ENCODE data around the gene AGAP1. TPM values are rescaled to one million over a fixed set of nuclear protein-coding genes. Genes with fewer than 3 reads are reported as not detected.

AGAP1 gene
- polyA plus RNA-seq, 2 of the 4 experiments (the other 2 are of a cell fraction): 20.2 to 21.9 TPM

DNA sequence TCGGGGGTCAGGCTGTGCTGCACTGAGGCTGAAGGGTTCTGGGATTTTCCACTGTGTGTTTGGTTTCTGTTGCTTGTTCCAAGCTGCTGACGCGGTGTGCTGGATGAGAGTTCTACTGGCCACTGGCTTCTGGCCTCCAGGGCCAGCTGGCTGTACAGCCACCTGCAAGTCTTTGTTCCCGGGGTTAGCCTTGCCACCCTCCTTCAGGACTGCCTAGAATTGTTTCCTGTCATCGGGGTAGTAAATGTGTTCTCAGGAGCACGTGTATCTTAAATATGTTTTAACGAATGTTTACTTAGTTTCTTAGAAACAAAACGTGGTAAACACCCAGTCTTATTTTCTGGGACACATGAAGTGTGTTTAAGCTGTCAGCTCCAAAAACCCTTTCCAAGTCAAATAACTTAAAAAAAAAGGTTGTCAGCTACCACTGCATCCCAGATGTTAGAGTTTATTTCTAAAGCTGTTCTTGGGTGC is 231.2 kb downstream of the AGAP1 start:
- 93% methylated on average over 8 of the region's 8 CpGs for WGBS (ENCODE audit: missing lambda C conversion rate)
- Histone ChIP-seq H3K4me1 (peaks cover 14% of the 10 kb centered on the region), H3K4me2 (no peak overlapping the region), H3K27ac (no peak overlapping the region), H3K4me3 (no peak overlapping the region), H3K9me3 (no peaks in the 10 kb centered on the region)
- no peak for ATAC-seq
- FAIRE-seq: no peak
- ChIA-PET POLR2A (no interaction called here), CTCF (interaction anchor here (1.3 to 3.1 kb wide), 3 partner anchors 15 to 128 kb away, joined by 4 to 14 read pairs (median 7); no protein-coding TSS in a partner anchor)
- no peak for DNase-seq (ENCODE audit: low read depth in 1 of 2, low spot score in 1 of 2)
- no peak for TF ChIP-seq RAD21 (conservative IDR thresholded peaks at IDR 0.05 in 1 of 2, IDR thresholded peaks at IDR 0.05 in 1 of 2)
- TF ChIP-seq CHD2 (IDR thresholded peaks at IDR 0.05; ENCODE audit: low read length, partially characterized antibody): no peak
- no peak for TF ChIP-seq ATOH8 (CRISPR knock-in tag; IDR thresholded peaks at IDR 0.05; ENCODE audit: low read depth)
- TF ChIP-seq CEBPB (IDR thresholded peaks at IDR 0.05): no peak
- TF ChIP-seq ESRRA (IDR thresholded peaks at IDR 0.05; ENCODE audit: borderline replicate concordance, low read length): no peak
- no peak for TF ChIP-seq MYC (IDR thresholded peaks at IDR 0.05; ENCODE audit: borderline replicate concordance, low read length)
- TF ChIP-seq SREBF2 (IDR thresholded peaks at IDR 0.05): no peak
- no peak for TF ChIP-seq ELK1 (IDR thresholded peaks at IDR 0.05; ENCODE audit: low read depth, low read length)
- TF ChIP-seq FOSB (CRISPR knock-in tag; IDR thresholded peaks at IDR 0.05): no peak
- TF ChIP-seq EHMT2 (IDR thresholded peaks at IDR 0.05; ENCODE audit: low read depth): no peak
- TF ChIP-seq KDM1A (IDR thresholded peaks at IDR 0.05; ENCODE audit: low read depth): no peak
- TF ChIP-seq FOSL2 (IDR thresholded peaks at IDR 0.05): no peak
- no peak for TF ChIP-seq FOSL2 (CRISPR knock-in tag; IDR thresholded peaks at IDR 0.05)
- no peak for TF ChIP-seq RFX5 (IDR thresholded peaks at IDR 0.05)
- TF ChIP-seq, protein P1, sequence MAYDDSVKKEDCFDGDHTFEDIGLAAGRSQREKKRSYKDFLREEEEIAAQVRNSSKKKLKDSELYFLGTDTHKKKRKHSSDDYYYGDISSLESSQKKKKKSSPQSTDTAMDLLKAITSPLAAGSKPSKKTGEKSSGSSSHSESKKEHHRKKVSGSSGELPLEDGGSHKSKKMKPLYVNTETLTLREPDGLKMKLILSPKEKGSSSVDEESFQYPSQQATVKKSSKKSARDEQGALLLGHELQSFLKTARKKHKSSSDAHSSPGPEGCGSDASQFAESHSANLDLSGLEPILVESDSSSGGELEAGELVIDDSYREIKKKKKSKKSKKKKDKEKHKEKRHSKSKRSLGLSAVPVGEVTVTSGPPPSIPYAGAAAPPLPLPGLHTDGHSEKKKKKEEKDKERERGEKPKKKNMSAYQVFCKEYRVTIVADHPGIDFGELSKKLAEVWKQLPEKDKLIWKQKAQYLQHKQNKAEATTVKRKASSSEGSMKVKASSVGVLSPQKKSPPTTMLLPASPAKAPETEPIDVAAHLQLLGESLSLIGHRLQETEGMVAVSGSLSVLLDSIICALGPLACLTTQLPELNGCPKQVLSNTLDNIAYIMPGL (CRISPR knock-in tag; IDR thresholded peaks at IDR 0.05; ENCODE audit: borderline replicate concordance): no peak
- TF ChIP-seq BHLHE40 (IDR thresholded peaks at IDR 0.05; ENCODE audit: low read depth, low read length): no peak
- no peak for TF ChIP-seq HEYL (CRISPR knock-in tag; IDR thresholded peaks at IDR 0.05)
- TF ChIP-seq E2F6 (IDR thresholded peaks at IDR 0.05; ENCODE audit: borderline replicate concordance, low read depth): no peak
- TF ChIP-seq ZC3H11A (IDR thresholded peaks at IDR 0.05): no peak
- no peak for TF ChIP-seq ZFP36 (IDR thresholded peaks at IDR 0.05; ENCODE audit: borderline replicate concordance, partially characterized antibody)

DNA sequence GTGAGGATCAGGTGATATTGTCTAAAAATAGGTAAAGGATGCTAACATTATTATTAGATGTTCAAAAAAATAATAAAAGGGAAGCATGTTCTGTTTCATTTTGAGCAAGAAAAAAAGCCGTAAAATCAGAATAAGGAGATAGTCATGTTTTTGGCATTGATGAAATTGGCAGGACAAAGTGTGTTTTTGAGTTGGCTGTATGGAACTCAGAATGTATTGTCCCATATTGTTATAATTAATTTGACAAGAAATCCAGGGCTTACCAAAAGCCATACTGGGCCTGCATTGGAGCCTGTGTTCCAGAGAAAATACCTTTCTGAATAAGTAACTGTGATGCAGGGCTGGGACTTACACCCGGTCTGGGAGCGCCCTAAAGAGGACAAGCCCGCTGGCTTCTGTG is 232.0 kb downstream of the AGAP1 start:
- WGBS (ENCODE audit: missing lambda C conversion rate): 92% methylated on average over 4 of the region's 4 CpGs
- FAIRE-seq: no peak
- CTCF ChIA-PET: interaction anchor here (1.6 kb wide), 1 partner anchor 40 kb away, joined by 4 read pairs; no protein-coding TSS in a partner anchor
- Histone ChIP-seq H3K4me3 (no peak overlapping the region), H3K9me3 (no peaks in the 10 kb centered on the region), H3K4me2 (no peak overlapping the region), H3K27ac (no peak overlapping the region), H3K4me1 (peaks cover 14% of the 10 kb centered on the region)
- DNase-seq (ENCODE audit: low read depth in 1 of 2, low spot score in 1 of 2): no peak
- no peak for ATAC-seq
- TF ChIP-seq ZNF302 (CRISPR knock-in tag; IDR thresholded peaks at IDR 0.05): no peak
- no peak for TF ChIP-seq HOXB5 (CRISPR knock-in tag; IDR thresholded peaks at IDR 0.05)
- TF ChIP-seq RARB (CRISPR knock-in tag; IDR thresholded peaks at IDR 0.05): no peak
- POLR2A ChIA-PET: no interaction called here

Measured in A549 (cell line).